ENCODE data around the gene PPM1H. TPM values are rescaled to one million over a fixed set of nuclear protein-coding genes. Genes with fewer than 3 reads are reported as not detected.

The PPM1H gene
- total RNA-seq, 4 donors from 2014 or later = 1.1 to 2.4 (median 1.7) TPM

DNA sequence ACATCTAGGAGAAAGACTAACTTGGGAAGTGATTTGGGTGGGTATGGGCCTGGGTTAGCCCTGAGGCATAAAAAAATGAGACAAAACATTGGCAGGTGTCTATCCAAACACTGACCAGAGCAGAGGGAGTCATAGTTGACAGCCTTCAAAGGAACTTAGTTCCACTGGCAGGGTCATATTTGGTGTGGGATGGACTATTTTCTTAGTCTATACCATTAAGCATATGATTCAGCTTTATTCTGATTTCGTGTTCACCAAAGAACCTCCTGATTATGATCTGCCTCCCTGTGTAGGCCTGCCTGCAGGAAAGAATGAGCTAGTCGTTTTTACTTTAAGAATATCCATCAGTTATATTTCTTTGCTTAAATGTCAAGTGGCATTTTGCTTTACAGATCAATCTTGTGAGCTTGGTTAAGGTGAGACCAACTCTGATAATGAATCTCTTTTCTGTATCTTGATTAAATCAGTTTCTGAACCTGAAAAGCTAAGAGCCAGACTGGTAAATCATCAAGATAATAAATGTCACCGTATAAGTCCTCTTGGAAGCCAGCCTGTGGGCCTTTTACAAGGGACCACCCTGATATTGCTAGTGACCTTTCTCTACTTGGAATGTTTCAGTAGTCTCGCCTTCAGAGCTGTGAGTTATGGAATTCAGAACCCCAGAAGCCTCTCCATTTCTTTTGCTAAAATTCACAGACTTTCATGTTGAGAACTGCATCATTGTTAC lies 285.4 kb downstream of the PPM1H start:
- intact Hi-C loops (cut with DNase I; ENCODE audit: low total_unique reads) = no loop called here
- H3K4me3 ChIP-seq (ENCODE audit: low read depth, poor library complexity, severe bottlenecking) = no peak overlapping the region
- TF ChIP-seq, protein P1, sequence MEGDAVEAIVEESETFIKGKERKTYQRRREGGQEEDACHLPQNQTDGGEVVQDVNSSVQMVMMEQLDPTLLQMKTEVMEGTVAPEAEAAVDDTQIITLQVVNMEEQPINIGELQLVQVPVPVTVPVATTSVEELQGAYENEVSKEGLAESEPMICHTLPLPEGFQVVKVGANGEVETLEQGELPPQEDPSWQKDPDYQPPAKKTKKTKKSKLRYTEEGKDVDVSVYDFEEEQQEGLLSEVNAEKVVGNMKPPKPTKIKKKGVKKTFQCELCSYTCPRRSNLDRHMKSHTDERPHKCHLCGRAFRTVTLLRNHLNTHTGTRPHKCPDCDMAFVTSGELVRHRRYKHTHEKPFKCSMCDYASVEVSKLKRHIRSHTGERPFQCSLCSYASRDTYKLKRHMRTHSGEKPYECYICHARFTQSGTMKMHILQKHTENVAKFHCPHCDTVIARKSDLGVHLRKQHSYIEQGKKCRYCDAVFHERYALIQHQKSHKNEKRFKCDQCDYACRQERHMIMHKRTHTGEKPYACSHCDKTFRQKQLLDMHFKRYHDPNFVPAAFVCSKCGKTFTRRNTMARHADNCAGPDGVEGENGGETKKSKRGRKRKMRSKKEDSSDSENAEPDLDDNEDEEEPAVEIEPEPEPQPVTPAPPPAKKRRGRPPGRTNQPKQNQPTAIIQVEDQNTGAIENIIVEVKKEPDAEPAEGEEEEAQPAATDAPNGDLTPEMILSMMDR (IDR thresholded peaks at IDR 0.05) = no peak
- TF ChIP-seq POLR2A (IDR thresholded peaks at IDR 0.05) = no peak
- 57% methylated on average over 4 of the region's 4 CpGs for WGBS, 2 donors
- no peak for DNase-seq (ENCODE audit: low spot score in 2 of 2)

DNA sequence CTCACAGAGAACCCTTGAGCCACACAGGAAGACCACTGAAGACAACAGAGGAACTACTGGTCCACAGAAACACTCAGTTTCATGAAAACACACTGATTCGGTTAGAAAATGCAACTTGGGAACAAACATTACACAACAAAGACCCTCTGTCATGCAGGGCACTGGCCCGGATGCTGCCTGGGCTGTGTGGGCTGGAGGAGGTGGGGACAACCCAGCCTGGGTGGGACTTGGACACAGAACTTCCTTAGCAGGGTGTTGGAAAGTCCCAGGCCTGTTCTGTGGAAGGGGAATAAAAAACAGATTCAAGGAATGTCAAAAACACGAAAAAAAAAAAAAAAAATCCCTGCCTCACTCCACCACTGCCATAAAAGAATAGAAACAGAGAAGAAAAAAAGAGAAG lies 287.4 kb downstream of the PPM1H start:
- 28 to 33% methylated on average over 3 of the region's 3 CpGs for WGBS, 2 donors
- H3K4me3 ChIP-seq (ENCODE audit: low read depth, poor library complexity, severe bottlenecking) = no peak overlapping the region
- TF ChIP-seq, protein P1 (IDR thresholded peaks at IDR 0.05) = no peak
- TF ChIP-seq POLR2A (IDR thresholded peaks at IDR 0.05) = no peak
- intact Hi-C loops (cut with DNase I; ENCODE audit: low total_unique reads) = no loop called here
- DNase-seq (ENCODE audit: low spot score in 2 of 2) = peak; percentile 44 to 88

DNA sequence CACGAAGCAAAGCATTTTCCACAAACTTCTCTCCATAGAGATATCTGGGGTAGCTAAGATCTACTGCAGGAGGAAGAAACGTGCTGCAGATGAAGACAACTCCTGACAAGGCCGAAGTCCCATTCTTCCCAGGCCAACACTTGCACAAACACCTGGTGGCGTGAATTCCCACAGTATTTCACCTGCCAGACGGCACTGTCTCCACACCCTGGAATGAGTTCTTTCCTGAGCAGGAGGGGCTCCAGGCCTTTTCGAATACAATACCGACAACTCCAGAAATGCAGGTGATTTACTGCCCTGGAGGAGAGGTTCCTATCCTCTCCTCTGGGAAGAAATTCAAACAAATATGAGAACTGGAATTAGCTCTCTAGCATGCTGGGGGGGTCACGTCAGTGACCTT lies 288.4 kb downstream of the PPM1H start:
- no peak for TF ChIP-seq POLR2A (IDR thresholded peaks at IDR 0.05)
- TF ChIP-seq, protein P1 (IDR thresholded peaks at IDR 0.05) = no peak
- H3K4me3 ChIP-seq (ENCODE audit: low read depth, poor library complexity, severe bottlenecking) = no peak overlapping the region
- 83 to 85% methylated on average over 8 of the region's 8 CpGs for WGBS, 2 donors
- DNase-seq (ENCODE audit: low spot score in 2 of 2) = no peak
- intact Hi-C loops (cut with DNase I; ENCODE audit: low total_unique reads) = no loop called here

DNA sequence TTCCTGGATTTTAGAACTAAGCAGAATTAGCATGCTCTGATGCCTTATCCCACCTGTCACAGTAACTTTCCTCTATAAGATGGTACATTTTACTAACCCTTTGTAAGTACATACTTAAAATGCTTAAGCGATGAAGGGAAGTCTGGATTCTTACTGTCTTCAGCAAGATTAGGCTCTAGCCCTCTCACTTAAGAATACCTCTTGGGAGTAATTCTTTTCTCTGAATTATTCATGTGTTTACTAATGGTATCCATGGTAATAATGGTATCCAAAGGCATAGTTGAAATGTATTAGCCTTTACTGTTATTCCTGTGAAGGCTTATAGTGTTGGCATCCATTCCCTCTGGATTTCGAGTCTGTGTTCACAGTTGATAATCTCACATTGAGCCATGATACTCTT lies 291.5 kb downstream of the PPM1H start:
- no peak overlapping the region for H3K4me3 ChIP-seq (ENCODE audit: low read depth, poor library complexity, severe bottlenecking)
- TF ChIP-seq, protein P1 (IDR thresholded peaks at IDR 0.05) = no peak
- no peak for TF ChIP-seq POLR2A (IDR thresholded peaks at IDR 0.05)
- DNase-seq (ENCODE audit: low spot score in 2 of 2) = no peak
- 90% methylated on average over 2 of the region's 2 CpGs for WGBS, 2 donors
- intact Hi-C loops (cut with DNase I; ENCODE audit: low total_unique reads) = no loop called here

DNA sequence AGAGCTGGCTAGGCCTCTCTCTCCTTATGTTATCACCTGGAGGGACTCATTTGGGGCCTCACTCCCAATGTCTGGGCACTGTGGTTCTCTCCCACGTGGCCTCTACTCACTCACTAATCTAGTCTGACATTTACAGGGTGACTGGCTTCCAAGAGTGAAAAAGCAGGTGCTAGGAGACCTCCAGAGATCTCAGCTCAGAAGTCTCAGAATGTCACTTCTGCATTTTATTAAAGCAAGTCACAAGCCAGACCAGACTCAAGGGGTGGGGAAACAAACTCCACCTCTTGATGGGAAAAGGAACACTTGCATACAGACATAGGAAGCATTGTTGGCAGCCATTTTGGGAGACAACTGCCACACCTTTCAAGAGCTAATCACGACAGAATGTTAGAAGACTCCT lies 292.5 kb downstream of the PPM1H start:
- no peak overlapping the region for H3K4me3 ChIP-seq (ENCODE audit: low read depth, poor library complexity, severe bottlenecking)
- WGBS, 2 donors = 68 to 88% methylated on average over 2 of the region's 2 CpGs
- TF ChIP-seq, protein P1 (IDR thresholded peaks at IDR 0.05) = no peak
- no peak for TF ChIP-seq POLR2A (IDR thresholded peaks at IDR 0.05)
- no peak for DNase-seq (ENCODE audit: low spot score in 2 of 2)
- intact Hi-C loops (cut with DNase I; ENCODE audit: low total_unique reads) = no loop called here

All from lower leg skin (tissue), 4 donors.